Raji (cell line): Measurements from ENCODE around the gene TEX51.

Source experiments
- POLR2A ChIP-seq: IDR thresholded peaks from 2 replicates; pipeline ENCODE4 v1.6.1; 2011; ENCODE audit warnings: low read depth, low read length, control low read depth; ENCODE audit not compliant: insufficient read depth

TEX51 gene

GRCh38 chr2:126913329-126913728 lies 14.6 kb downstream of the TEX51 start:
- TF ChIP-seq POLR2A = no peak

- no peak for TF ChIP-seq POLR2A
Observed at GRCh38 chr2:126913881-126914615, 15.4 kb downstream of the TEX51 start.

GRCh38 chr2:126914811-126915500 lies 16.3 kb downstream of the TEX51 start:
- no peak for TF ChIP-seq POLR2A

- TF ChIP-seq POLR2A = no peak
Observed at GRCh38 chr2:126915903-126916302, 17.2 kb downstream of the TEX51 start.

GRCh38 chr2:126916744-126917143 lies 18.1 kb downstream of the TEX51 start:
- no peak for TF ChIP-seq POLR2A

GRCh38 chr2:126921066-126921465 lies 22.4 kb downstream of the TEX51 start:
- TF ChIP-seq POLR2A = no peak

- no peak for TF ChIP-seq POLR2A
Observed at GRCh38 chr2:126930970-126931590, 32.4 kb downstream of the TEX51 start.

- TF ChIP-seq POLR2A = no peak
Observed at GRCh38 chr2:126932529-126932928, 33.8 kb downstream of the TEX51 start.

- no peak for TF ChIP-seq POLR2A
Observed at GRCh38 chr2:126932966-126933710, 34.4 kb downstream of the TEX51 start.

- TF ChIP-seq POLR2A = no peak
Observed at GRCh38 chr2:126933711-126934091, 35.0 kb downstream of the TEX51 start.

GRCh38 chr2:126934809-126935208 lies 36.1 kb downstream of the TEX51 start:
- no peak for TF ChIP-seq POLR2A

GRCh38 chr2:126935774-126936173 lies 37.1 kb downstream of the TEX51 start:
- no peak for TF ChIP-seq POLR2A

GRCh38 chr2:126936219-126936723 lies 37.6 kb downstream of the TEX51 start:
- no peak for TF ChIP-seq POLR2A

GRCh38 chr2:126940331-126940730 lies 41.6 kb downstream of the TEX51 start:
- TF ChIP-seq POLR2A = no peak
